Endothelial cell of umbilical vein (primary cell): Measurements from ENCODE around the gene SCAANT1. TPM values are rescaled to one million over a fixed set of nuclear protein-coding genes. Genes with fewer than 3 reads are reported as not detected.
A peak's percentile ranks its signal among the peaks of the same experiment; 100 is the strongest.

Experiments used
- BruUV-seq: library from RNA; stranded (reverse); fragments of 400-500 nt; replicated peaks from 2 replicates; lab custom pipeline; 2021; lab: Mats Ljungman, UMichigan
- CTCF ChIA-PET: fragments of 300-600, 350-600 bp; sonication (Branson Sonifier 250); formaldehyde crosslinking; loops from one replicate; lab custom pipeline; 2021; ENCODE audit warnings: antibody characterized with exemption, inconsistent platforms; lab: Charles Lee
- POLR2A ChIA-PET: fragments of 300-600, 350-600 bp; sonication (Branson Sonifier 250); formaldehyde crosslinking; loops from one replicate; lab custom pipeline; 2021; ENCODE audit warnings: antibody characterized with exemption, inconsistent platforms; lab: Charles Lee
- DNase-seq: peaks from one replicate; pipeline ENCODE4 v3.0.0-alpha.2; 2011; ENCODE audit warnings: low read depth, low spot score
- FAIRE-seq: peaks from 2 replicates; lab custom pipeline; 2011; peaks lifted over from hg19 to GRCh38; lab: Jason Lieb, UNC
- H2AFZ ChIP-seq: 2 replicates; pipeline ENCODE4 v1.6.0; 2012; ENCODE audit warnings: low read depth, low read length, control low read depth, inconsistent platforms
- H3K27ac ChIP-seq: 2 replicates; pipeline ENCODE4 v1.5.1; 2011; ENCODE audit warnings: low read depth, mild to moderate bottlenecking, control low read depth, low read length, moderate library complexity; ENCODE audit not compliant: insufficient read depth
- H3K27me3 ChIP-seq, 2 experiments: 2 replicates each; pipeline versions ENCODE4 v1.6.0 to v1.6.1; 2011; ENCODE audit warnings: low read length in 2 of 2, mixed read lengths in 1 of 2; ENCODE audit not compliant: control insufficient read depth in 2 of 2, insufficient read depth in 2 of 2
- H3K36me3 ChIP-seq, 2 experiments: 2 replicates in 1 of 2; 3 replicates in 1 of 2; pipeline ENCODE4 v1.5.1; 2011; ENCODE audit warnings: low read length in 2 of 2, mild to moderate bottlenecking in 1 of 2, moderate library complexity in 1 of 2; ENCODE audit not compliant: control insufficient read depth in 2 of 2, insufficient read depth in 2 of 2; ENCODE audit errors: extremely low read depth in 1 of 2
- H3K4me1 ChIP-seq: 3 replicates; pipeline ENCODE4 v1.5.1; 2011; ENCODE audit warnings: mild to moderate bottlenecking, low read length; ENCODE audit not compliant: control insufficient read depth, insufficient read depth; ENCODE audit errors: extremely low read depth
- H3K4me2 ChIP-seq: 2 replicates; pipeline ENCODE4 v1.6.1; 2011; ENCODE audit warnings: low read length, control low read depth, mixed read lengths; ENCODE audit not compliant: insufficient read depth
- H3K4me3 ChIP-seq, 3 experiments: fragments of 200-600 bp in 1 of 3; sonication (generic), shearing (Covaris generic) in 1 of 3; replicated peaks in 1 of 3; 2 replicates each; pipeline ENCODE4 v1.5.1; 2011 to 2016; ENCODE audit warnings: control low read depth in 3 of 3, low read length in 3 of 3, mild to moderate bottlenecking in 2 of 3, inconsistent platforms in 1 of 3, low read depth in 1 of 3, moderate library complexity in 1 of 3; ENCODE audit not compliant: insufficient read depth in 1 of 3
- H3K79me2 ChIP-seq: 2 replicates; pipeline ENCODE4 v1.6.0; 2012; ENCODE audit warnings: low read length, inconsistent platforms; ENCODE audit not compliant: control insufficient read depth, insufficient read depth
- H3K9ac ChIP-seq: replicated peaks from 2 replicates; pipeline ENCODE3; 2011; ENCODE audit warnings: low read length, control low read depth; ENCODE audit not compliant: insufficient read depth; ENCODE audit errors: extremely low read depth
- H3K9me1 ChIP-seq: replicated peaks from 3 replicates; pipeline ENCODE4 v1.6.0; 2011; ENCODE audit warnings: mild to moderate bottlenecking, low read length; ENCODE audit not compliant: control insufficient read depth, insufficient read depth; ENCODE audit errors: extremely low read depth
- H3K9me3 ChIP-seq: replicated peaks from 2 replicates; pipeline ENCODE4 v1.5.1; 2012; ENCODE audit warnings: low read length, inconsistent platforms; ENCODE audit not compliant: control insufficient read depth, insufficient read depth
- H4K20me1 ChIP-seq: replicated peaks from 2 replicates; pipeline ENCODE3; 2011; ENCODE audit warnings: mild to moderate bottlenecking, low read length; ENCODE audit not compliant: control insufficient read depth, insufficient read depth; ENCODE audit errors: extremely low read depth
- EZH2 ChIP-seq: IDR thresholded peaks from 2 replicates; pipeline ENCODE4 v1.6.1; 2012; ENCODE audit warnings: borderline replicate concordance, low read depth, mild to moderate bottlenecking, moderate library complexity, low read length, inconsistent platforms; ENCODE audit not compliant: severe bottlenecking
- FOS ChIP-seq: IDR thresholded peaks from 2 replicates; pipeline ENCODE4 v1.6.1; 2011; ENCODE audit warnings: mild to moderate bottlenecking, low read length, moderate library complexity, borderline replicate concordance; ENCODE audit not compliant: insufficient read depth
- GATA2 ChIP-seq: IDR thresholded peaks from 2 replicates; pipeline ENCODE4 v1.7.0; 2011; ENCODE audit warnings: low read depth, mild to moderate bottlenecking, moderate library complexity, mixed read lengths, low read length; ENCODE audit not compliant: insufficient read length, insufficient read depth
- JUN ChIP-seq: IDR thresholded peaks from 2 replicates; pipeline ENCODE4 v1.6.1; 2011; ENCODE audit warnings: borderline replicate concordance, low read depth; ENCODE audit not compliant: insufficient read length, insufficient read depth
- MAX ChIP-seq: IDR thresholded peaks from 2 replicates; pipeline ENCODE4 v1.6.1; 2011; ENCODE audit not compliant: insufficient read depth, insufficient read length
- POLR2A ChIP-seq: IDR thresholded peaks from 2 replicates; pipeline ENCODE4 v1.6.1; 2012; ENCODE audit warnings: low read depth, mild to moderate bottlenecking, control low read depth, low read length
- dilution Hi-C: fragments of 300-500 bp; cut with MboI; formaldehyde crosslinking; loops from one replicate; pipeline ENCODE4 v1.15.0; 2019; ENCODE audit warnings: low sequenced_read_pairs; ENCODE audit not compliant: extremely low pct_ligation_motif_present
- intact Hi-C: fragments of 100-400 bp; cut with micrococcal nuclease; formaldehyde crosslinking; loops from one replicate; pipeline ENCODE4 v1.10.0; 2022
- polyA plus RNA-seq, 4 experiments: library from polyadenylated mRNA; depleted of rRNA in 3 of 4; stranded (reverse) in 3 of 4; unstranded in 1 of 4; fragments of >200 nt; gene quantifications; 2 replicates each; pipeline versions ENCODE4 v1.2.1 to v1.2.3, GENCODE V29; 2011 to 2012; ENCODE audit warnings: missing spikeins in 1 of 4
- total RNA-seq: library from RNA; stranded (reverse); gene quantifications from 2 replicates; pipeline ENCODE4 v1.2.3, GENCODE V29; 2021

SCAANT1 gene
- total and polyA plus RNA-seq, 2 donors (not counting 3 experiments of a cell fraction or from before 2014, with no cell fraction given): not detected

- H3K4me2 ChIP-seq: no peak overlapping the region
- TF ChIP-seq FOS (peak; percentile 38), MAX (no peak), EZH2 (no peak)
- no peaks in the 10 kb centered on the region for H3K9me1 ChIP-seq
- peaks cover 0 to 2% of the 10 kb centered on the region in 2 experiments for H3K36me3 ChIP-seq
- no peak overlapping the region for H3K4me3 ChIP-seq
- BruUV-seq: no TSS peak
- H3K79me2 ChIP-seq: peaks cover 71% of the 10 kb centered on the region
- H3K4me1 ChIP-seq: peaks cover 12% of the 10 kb centered on the region
- ChIA-PET POLR2A (no interaction called here), CTCF (interaction anchor here (1.4 kb wide), 1 partner anchor 28 kb away, joined by 6 read pairs; no protein-coding TSS in a partner anchor)
- no peak overlapping the region for H2AFZ ChIP-seq
- intact Hi-C loops: no loop called here
- no peaks in the 10 kb centered on the region for H3K9me3 ChIP-seq
- no peak overlapping the region for H3K27ac ChIP-seq
- DNase-seq (no peak), FAIRE-seq (peak; percentile 43)
- H3K9ac ChIP-seq: no peak overlapping the region
- H4K20me1 ChIP-seq: peaks cover 9% of the 10 kb centered on the region
- dilution Hi-C loops: no loop called here
- no peaks in the 10 kb centered on the region for H3K27me3 ChIP-seq
Observed at GRCh38 chr3:63934041-63934866, 22.1 kb upstream of the SCAANT1 start.

- H3K4me2 ChIP-seq: no peak overlapping the region
- H3K9ac ChIP-seq: no peak overlapping the region
- H3K4me3 ChIP-seq: no peak overlapping the region
- no peaks in the 10 kb centered on the region for H3K27me3 ChIP-seq
- DNase-seq (no peak), FAIRE-seq (no peak)
- H3K9me3 ChIP-seq: no peaks in the 10 kb centered on the region
- H3K79me2 ChIP-seq: peaks cover 72% of the 10 kb centered on the region
- peaks cover 0 to 2% of the 10 kb centered on the region in 2 experiments for H3K36me3 ChIP-seq
- H2AFZ ChIP-seq: no peak overlapping the region
- H3K4me1 ChIP-seq: peaks cover 12% of the 10 kb centered on the region
- CTCF ChIA-PET: interaction anchor here (1.4 kb wide), 1 partner anchor 28 kb away, joined by 6 read pairs; no protein-coding TSS in a partner anchor
- H4K20me1 ChIP-seq: peaks cover 13% of the 10 kb centered on the region
- dilution Hi-C loops (no loop called here), intact Hi-C loops (no loop called here)
- no peak overlapping the region for H3K27ac ChIP-seq
- POLR2A ChIA-PET: no interaction called here
- TF ChIP-seq JUN (no peak), POLR2A (no peak), GATA2 (no peak)
- BruUV-seq: no TSS peak
- H3K9me1 ChIP-seq: no peaks in the 10 kb centered on the region
Observed at GRCh38 chr3:63933459-63933858, 21.3 kb upstream of the SCAANT1 start.
